Fibroblast of lung (primary cell): ENCODE data around the gene FAT2. TPM values are rescaled to one million over a fixed set of nuclear protein-coding genes. Genes with fewer than 3 reads are reported as not detected.

Source experiments
- DNase-seq, 2 donors: peaks; one replicate each; pipeline versions ENCODE4 v3.0.0 to v3.0.0-alpha.2; 2010; ENCODE audit warnings: low read depth in 2 of 2
- H2AFZ ChIP-seq: 2 replicates; pipeline ENCODE4 v1.5.1; 2012; ENCODE audit warnings: low read length, control low read depth, inconsistent platforms
- H3K27ac ChIP-seq: 2 replicates; pipeline ENCODE4 v1.5.1; 2011; ENCODE audit warnings: low read length, control low read depth; ENCODE audit not compliant: insufficient read depth
- H3K27me3 ChIP-seq: 2 replicates; pipeline ENCODE4 v1.5.1; 2011; ENCODE audit warnings: mild to moderate bottlenecking, low read length; ENCODE audit not compliant: control insufficient read depth, insufficient read depth
- H3K36me3 ChIP-seq: 2 replicates; pipeline ENCODE4 v1.5.1; 2011; ENCODE audit warnings: low read length; ENCODE audit not compliant: control insufficient read depth, insufficient read depth
- H3K4me1 ChIP-seq: 2 replicates; pipeline ENCODE4 v1.5.1; 2011; ENCODE audit warnings: low read length; ENCODE audit not compliant: control insufficient read depth, insufficient read depth; ENCODE audit errors: extremely low read depth
- H3K4me2 ChIP-seq: 2 replicates; pipeline ENCODE4 v1.5.1; 2011; ENCODE audit warnings: low read length, control low read depth; ENCODE audit not compliant: insufficient read depth; ENCODE audit errors: extremely low read depth
- H3K4me3 ChIP-seq, 4 experiments: fragments of 200-600 bp in 1 of 4; sonication (generic) in 1 of 4; replicated peaks in 1 of 4; 2 replicates each; pipeline ENCODE4 v1.5.1; 2011 to 2016; ENCODE audit warnings: low read length in 4 of 4, low read depth in 3 of 4, mild to moderate bottlenecking in 3 of 4, control low read depth in 2 of 4, inconsistent platforms in 1 of 4, mixed read lengths in 1 of 4; ENCODE audit not compliant: insufficient read depth in 1 of 4; ENCODE audit errors: control extremely low read depth in 1 of 4
- H3K79me2 ChIP-seq: 2 replicates; pipeline ENCODE4 v1.5.1; 2012; ENCODE audit warnings: mild to moderate bottlenecking, low read length, inconsistent platforms; ENCODE audit not compliant: control insufficient read depth, insufficient read depth
- H3K9ac ChIP-seq: 2 replicates; pipeline ENCODE4 v1.5.1; 2011; ENCODE audit warnings: mild to moderate bottlenecking, low read length, control low read depth; ENCODE audit not compliant: insufficient read depth
- H3K9me3 ChIP-seq: 2 replicates; pipeline ENCODE4 v1.5.1; 2012; ENCODE audit warnings: low read depth, low read length; ENCODE audit not compliant: control insufficient read depth, insufficient read depth
- H4K20me1 ChIP-seq: 2 replicates; pipeline ENCODE4 v1.5.1; 2011; ENCODE audit warnings: low read length; ENCODE audit not compliant: control insufficient read depth, insufficient read depth; ENCODE audit errors: extremely low read depth
- EZH2 ChIP-seq: IDR thresholded peaks from 2 replicates; pipeline ENCODE4 v1.5.1; 2012; ENCODE audit warnings: low read length, control low read depth, mild to moderate bottlenecking; ENCODE audit errors: missing control alignments
- polyA plus RNA-seq, 2 donors: library from polyadenylated mRNA; depleted of rRNA in 1 of 2; stranded (reverse) in 1 of 2; unstranded in 1 of 2; fragments of >200 nt; gene quantifications; 2 replicates each; pipeline ENCODE4 v1.2.1, GENCODE V29; 2011 to 2012; ENCODE audit warnings: missing spikeins in 1 of 2
- total RNA-seq: library from RNA; depleted of rRNA; stranded (reverse); fragments of >200 nt; gene quantifications from 2 replicates; pipeline ENCODE4 v1.2.1, GENCODE V29; 2014
- TF ChIP-seq, protein P1 (sequence below), 2 donors: IDR thresholded peaks in 1 of 2; conservative IDR thresholded peaks in 1 of 2; 1 replicate in 1 of 2; 2 replicates in 1 of 2; pipeline ENCODE4 v1.5.1; 2011 to 2012; ENCODE audit warnings: low read length in 2 of 2, control low read depth in 1 of 2, inconsistent platforms in 1 of 2, low read depth in 1 of 2, mild to moderate bottlenecking in 1 of 2

The FAT2 gene
- total and polyA plus RNA-seq, 2 donors (not counting 1 experiment from before 2014, with no cell fraction given) = under 0.01 TPM; not detected in 1

DNA sequence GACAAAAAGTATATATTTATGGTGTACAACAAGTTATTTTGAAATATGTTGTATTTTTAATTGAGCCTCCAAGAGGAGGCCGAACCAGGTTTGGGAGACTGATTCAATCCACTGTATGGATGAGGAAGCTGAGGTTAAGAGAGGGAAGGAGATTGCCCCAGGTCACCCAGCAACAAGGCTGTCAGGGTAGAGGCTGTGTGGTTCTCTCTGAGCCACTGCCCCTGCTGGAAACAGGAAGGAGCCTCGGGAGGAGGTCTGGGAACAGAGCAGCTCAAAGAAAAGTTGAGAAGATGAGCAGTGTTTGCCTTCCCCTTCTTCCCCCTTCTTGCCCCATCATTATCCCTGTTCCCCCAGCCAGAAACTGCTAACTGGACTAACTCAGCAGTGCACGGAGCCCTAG lies 6.6 kb upstream of the FAT2 start:
- Histone ChIP-seq H3K79me2 (no peaks in the 10 kb centered on the region), H3K27ac (no peak overlapping the region), H3K9ac (no peak overlapping the region), H3K4me2 (no peak overlapping the region), H2AFZ (no peak overlapping the region), H3K36me3 (no peaks in the 10 kb centered on the region), H3K9me3 (no peaks in the 10 kb centered on the region), H3K4me3 (no peak overlapping the region), H3K4me1 (no peaks in the 10 kb centered on the region), H3K27me3 (peaks cover 4% of the 10 kb centered on the region), H4K20me1 (no peaks in the 10 kb centered on the region)
- no peak for TF ChIP-seq EZH2
- TF ChIP-seq, protein P1, sequence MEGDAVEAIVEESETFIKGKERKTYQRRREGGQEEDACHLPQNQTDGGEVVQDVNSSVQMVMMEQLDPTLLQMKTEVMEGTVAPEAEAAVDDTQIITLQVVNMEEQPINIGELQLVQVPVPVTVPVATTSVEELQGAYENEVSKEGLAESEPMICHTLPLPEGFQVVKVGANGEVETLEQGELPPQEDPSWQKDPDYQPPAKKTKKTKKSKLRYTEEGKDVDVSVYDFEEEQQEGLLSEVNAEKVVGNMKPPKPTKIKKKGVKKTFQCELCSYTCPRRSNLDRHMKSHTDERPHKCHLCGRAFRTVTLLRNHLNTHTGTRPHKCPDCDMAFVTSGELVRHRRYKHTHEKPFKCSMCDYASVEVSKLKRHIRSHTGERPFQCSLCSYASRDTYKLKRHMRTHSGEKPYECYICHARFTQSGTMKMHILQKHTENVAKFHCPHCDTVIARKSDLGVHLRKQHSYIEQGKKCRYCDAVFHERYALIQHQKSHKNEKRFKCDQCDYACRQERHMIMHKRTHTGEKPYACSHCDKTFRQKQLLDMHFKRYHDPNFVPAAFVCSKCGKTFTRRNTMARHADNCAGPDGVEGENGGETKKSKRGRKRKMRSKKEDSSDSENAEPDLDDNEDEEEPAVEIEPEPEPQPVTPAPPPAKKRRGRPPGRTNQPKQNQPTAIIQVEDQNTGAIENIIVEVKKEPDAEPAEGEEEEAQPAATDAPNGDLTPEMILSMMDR (conservative IDR thresholded peaks at IDR 0.05 in 1 of 2, IDR thresholded peaks at IDR 0.05 in 1 of 2; ENCODE audit: low read depth in 1 of 2, low read length in 2 of 2) = no peak
- DNase-seq = no peak

DNA sequence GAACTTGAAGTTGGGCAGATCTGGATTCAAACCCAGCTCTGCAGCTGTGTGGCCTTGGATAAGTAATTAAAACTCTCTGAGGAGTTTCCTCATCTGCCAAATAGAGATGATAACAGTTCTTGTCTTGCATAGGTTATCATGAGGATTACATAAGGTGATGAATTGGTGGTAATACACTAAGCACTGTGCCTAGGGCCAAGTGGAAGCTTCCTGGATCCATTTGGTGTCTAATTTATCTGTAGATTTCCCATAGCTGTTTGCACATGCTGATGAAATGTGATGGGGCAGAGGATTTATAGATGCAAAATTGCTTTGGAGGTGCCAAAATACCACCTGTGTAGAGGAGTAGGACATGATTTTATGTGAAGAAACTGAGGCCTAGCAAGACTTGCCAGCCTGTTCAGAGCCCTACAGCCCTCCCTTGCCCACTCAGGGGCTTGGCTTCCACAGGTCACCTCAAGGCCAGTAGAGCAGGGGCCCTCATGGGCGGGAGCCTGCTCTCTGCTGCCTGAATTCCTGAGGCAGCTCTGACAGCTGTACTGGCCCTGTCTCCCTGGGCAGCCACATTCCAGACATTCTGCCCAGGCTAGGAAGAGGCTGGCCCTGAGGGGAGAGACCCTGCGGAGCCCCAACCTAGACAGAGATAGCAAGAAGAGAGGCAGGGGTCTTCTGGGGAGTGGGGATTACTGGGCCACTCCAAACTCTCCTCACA lies 5.9 kb upstream of the FAT2 start:
- Histone ChIP-seq H3K9me3 (no peaks in the 10 kb centered on the region), H3K9ac (no peak overlapping the region), H3K36me3 (no peaks in the 10 kb centered on the region), H3K79me2 (no peaks in the 10 kb centered on the region), H3K4me2 (no peak overlapping the region), H3K27me3 (peaks cover 4% of the 10 kb centered on the region), H2AFZ (no peak overlapping the region), H3K4me3 (no peak overlapping the region), H3K4me1 (no peaks in the 10 kb centered on the region), H3K27ac (no peak overlapping the region), H4K20me1 (no peaks in the 10 kb centered on the region)
- DNase-seq = peak in 1 of 2 donors; percentile 35
- TF ChIP-seq EZH2 = no peak
- TF ChIP-seq, protein P1 (conservative IDR thresholded peaks at IDR 0.05 in 1 of 2, IDR thresholded peaks at IDR 0.05 in 1 of 2; ENCODE audit: low read depth in 1 of 2, low read length in 2 of 2) = no peak

DNA sequence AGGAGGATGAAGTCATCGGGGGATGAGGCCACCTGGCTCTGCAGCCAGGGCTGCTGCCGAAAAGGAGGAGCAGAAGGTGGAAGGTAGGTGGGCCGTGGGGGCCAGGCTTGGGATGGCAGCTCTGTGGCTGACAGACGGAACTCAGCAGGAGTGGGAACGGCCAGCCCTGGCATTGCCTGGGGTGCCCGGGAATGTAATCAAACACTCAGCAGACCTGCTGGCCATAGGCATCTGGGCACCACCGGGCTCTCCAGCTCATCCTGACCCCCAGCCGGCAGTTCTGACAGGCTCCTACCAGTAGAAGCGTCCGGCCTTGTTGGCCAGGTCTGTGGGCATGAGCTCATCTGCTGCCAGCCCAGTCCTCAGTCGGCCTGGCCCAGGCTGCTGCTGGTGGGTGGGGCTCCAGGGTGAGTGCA lies 4.3 kb upstream of the FAT2 start:
- peaks cover 4% of the 10 kb centered on the region for H3K27me3 ChIP-seq
- no peaks in the 10 kb centered on the region for H3K4me1 ChIP-seq
- no peaks in the 10 kb centered on the region for H4K20me1 ChIP-seq
- no peak overlapping the region for H3K27ac ChIP-seq
- H3K4me2 ChIP-seq = no peak overlapping the region
- no peak for TF ChIP-seq EZH2
- TF ChIP-seq, protein P1 (conservative IDR thresholded peaks at IDR 0.05 in 1 of 2, IDR thresholded peaks at IDR 0.05 in 1 of 2; ENCODE audit: low read depth in 1 of 2, low read length in 2 of 2) = no peak
- H3K4me3 ChIP-seq = no peak overlapping the region
- H3K9ac ChIP-seq = no peak overlapping the region
- no peaks in the 10 kb centered on the region for H3K9me3 ChIP-seq
- DNase-seq = no peak
- no peak overlapping the region for H2AFZ ChIP-seq
- no peaks in the 10 kb centered on the region for H3K36me3 ChIP-seq
- H3K79me2 ChIP-seq = no peaks in the 10 kb centered on the region
